Activated naive CD4-positive, alpha-beta T cell (primary cell): ENCODE measurements around the gene TTC7B.

ENCODE experiments used
- DNase-seq, 4 experiments: peaks; one replicate each; lab custom pipeline; 2025; lab: John Stamatoyannopoulos, UW

The TTC7B gene

GRCh38 chr14:90740946-90741681 lies 75.1 kb downstream of the TTC7B start:
- DNase-seq, result no peak

- no peak for DNase-seq
Observed at GRCh38 chr14:90740081-90740480, 76.1 kb downstream of the TTC7B start.

- no peak for DNase-seq
Observed at GRCh38 chr14:90739318-90740068, 76.7 kb downstream of the TTC7B start.

- DNase-seq, result no peak
Observed at GRCh38 chr14:90733139-90733808, 83.0 kb downstream of the TTC7B start.

GRCh38 chr14:90732718-90733117 lies 83.5 kb downstream of the TTC7B start:
- no peak for DNase-seq

- DNase-seq, result no peak
Observed at GRCh38 chr14:90732139-90732538, 84.1 kb downstream of the TTC7B start.

GRCh38 chr14:90731487-90731886 lies 84.7 kb downstream of the TTC7B start:
- DNase-seq, result no peak

GRCh38 chr14:90730206-90730766 lies 85.9 kb downstream of the TTC7B start:
- DNase-seq, result no peak

GRCh38 chr14:90728951-90729350 lies 87.3 kb downstream of the TTC7B start:
- DNase-seq, result no peak

GRCh38 chr14:90727082-90727481 lies 89.1 kb downstream of the TTC7B start:
- no peak for DNase-seq

- no peak for DNase-seq
Observed at GRCh38 chr14:90726656-90727055, 89.6 kb downstream of the TTC7B start.

GRCh38 chr14:90724866-90725265 lies 91.4 kb downstream of the TTC7B start:
- no peak for DNase-seq

- DNase-seq, result no peak
Observed at GRCh38 chr14:90722590-90722989, 93.6 kb downstream of the TTC7B start.

- no peak for DNase-seq
Observed at GRCh38 chr14:90721619-90722305, 94.5 kb downstream of the TTC7B start.

GRCh38 chr14:90720832-90721231 lies 95.4 kb downstream of the TTC7B start:
- no peak for DNase-seq

- no peak for DNase-seq
Observed at GRCh38 chr14:90720336-90720735, 95.9 kb downstream of the TTC7B start.

- no peak for DNase-seq
Observed at GRCh38 chr14:90717916-90718315, 98.3 kb downstream of the TTC7B start.

- no peak for DNase-seq
Observed at GRCh38 chr14:90715993-90716392, 100.2 kb downstream of the TTC7B start.

GRCh38 chr14:90715495-90715894 lies 100.7 kb downstream of the TTC7B start:
- DNase-seq, result no peak

- DNase-seq, result no peak
Observed at GRCh38 chr14:90714811-90715210, 101.4 kb downstream of the TTC7B start.

- DNase-seq, result no peak
Observed at GRCh38 chr14:90704738-90705392, 111.4 kb downstream of the TTC7B start.
